ENCODE results near the gene PRDX5.
A peak's percentile ranks its signal among the peaks of the same experiment; 100 is the strongest.

The PRDX5 gene

GRCh38 chr11:64327993-64328392 is 10.1 kb downstream of the PRDX5 start:
- no peak for DNase-seq

- no peak for DNase-seq
These were observed 13.0 kb downstream of the PRDX5 start for GRCh38 chr11:64330888-64331287.

GRCh38 chr11:64331569-64332371 is 13.8 kb downstream of the PRDX5 start:
- DNase-seq, result peak in 1 of 3 experiments; percentile 12

- DNase-seq, result no peak
These were observed 15.6 kb downstream of the PRDX5 start for GRCh38 chr11:64333556-64333955.

- DNase-seq, result peak; percentile 38 to 77 (median 48)
These were observed 17.1 kb downstream of the PRDX5 start for GRCh38 chr11:64334764-64335735.

GRCh38 chr11:64337538-64338249 is 19.8 kb downstream of the PRDX5 start:
- no peak for DNase-seq

- no peak for DNase-seq
These were observed 20.8 kb downstream of the PRDX5 start for GRCh38 chr11:64338716-64339115.

- DNase-seq, result no peak
These were observed 21.4 kb downstream of the PRDX5 start for GRCh38 chr11:64339286-64339685.

GRCh38 chr11:64339754-64340408 is 22.0 kb downstream of the PRDX5 start, which contains the start of gene CCDC88B:
TSS of gene CCDC88B (plus strand) at chr11:64340204. CDS start at chr11:64340267, 63 bp downstream.
- DNase-seq, result no peak

GRCh38 chr11:64340671-64341335 is 22.9 kb downstream of the PRDX5 start:
- no peak for DNase-seq

- no peak for DNase-seq
These were observed 23.5 kb downstream of the PRDX5 start for GRCh38 chr11:64341429-64341828.

- DNase-seq, result peak; percentile 75 to 88 (median 81)
These were observed 24.2 kb downstream of the PRDX5 start for GRCh38 chr11:64341851-64342791.

GRCh38 chr11:64342869-64343745 is 25.2 kb downstream of the PRDX5 start:
- DNase-seq, result peak in 2 of 3 experiments; percentile 47 to 77

- DNase-seq, result peak in 1 of 3 experiments; percentile 40
These were observed 26.0 kb downstream of the PRDX5 start for GRCh38 chr11:64343767-64344559.

- no peak for DNase-seq
These were observed 26.9 kb downstream of the PRDX5 start for GRCh38 chr11:64344787-64345186.

- DNase-seq, result no peak
These were observed 29.4 kb downstream of the PRDX5 start for GRCh38 chr11:64347193-64347867.

GRCh38 chr11:64348383-64349024 is 30.6 kb downstream of the PRDX5 start:
- DNase-seq, result peak in 1 of 3 experiments; percentile 12
